CD4-positive, alpha-beta T cell treated with Interferon gamma for 1 hour (primary cell): ENCODE results near the gene PCBP3.
"Not testable (repeated sequence)": the region's sequence is repeated elsewhere in the genome, so short reads cannot be mapped to it uniquely, and the experiment has no call there.

Experiments used
- DNase-seq: peaks from one replicate; pipeline ENCODE4 v3.0.0-alpha.2; 2020

PCBP3 gene

GRCh38 chr21:45643021-45643980, at the start of gene PCBP3:
TSS of gene PCBP3 (plus strand) at chr21:45643725. CDS start at chr21:45850086, 206,361 bp downstream.
- peak; percentile 94 for DNase-seq

DNA sequence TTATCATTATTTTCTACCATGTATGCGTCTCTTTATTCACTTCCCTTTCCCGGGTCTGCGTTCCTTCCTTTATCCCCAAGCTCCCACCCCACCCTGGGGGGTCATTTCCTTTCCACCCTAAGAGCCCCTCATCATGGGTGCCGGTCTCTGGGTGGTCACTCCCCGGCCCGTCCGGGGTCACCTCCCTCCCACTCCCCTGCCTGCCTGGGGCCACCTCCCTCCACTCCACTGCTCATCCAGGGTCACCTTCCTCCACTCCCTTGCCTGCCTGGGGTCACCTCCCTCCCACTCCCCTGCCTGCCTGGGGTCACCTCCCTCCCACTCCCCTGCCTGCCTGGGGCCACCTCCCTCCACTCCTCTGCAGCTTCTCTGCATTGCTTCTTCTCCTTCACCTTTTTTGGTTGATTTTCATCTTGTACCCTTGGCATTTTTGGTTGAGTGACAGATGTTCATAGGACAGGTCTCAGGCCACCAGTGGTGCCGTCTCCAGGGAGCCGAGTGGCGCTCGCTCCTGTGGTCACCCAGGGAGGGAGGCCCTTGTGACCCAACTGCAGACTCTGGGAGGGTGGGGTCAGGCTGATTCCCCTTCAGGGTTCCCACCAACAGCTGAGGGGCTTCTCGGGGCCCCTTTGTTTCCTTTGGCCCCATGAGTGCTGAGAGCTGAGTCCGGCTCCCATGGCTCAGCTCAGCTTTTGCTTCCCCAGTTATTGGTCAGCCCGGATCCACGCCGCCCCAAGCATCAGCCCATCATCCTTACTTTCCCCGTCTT, 48.6 kb upstream of the PCBP3 start:
- DNase-seq = no peak

DNA sequence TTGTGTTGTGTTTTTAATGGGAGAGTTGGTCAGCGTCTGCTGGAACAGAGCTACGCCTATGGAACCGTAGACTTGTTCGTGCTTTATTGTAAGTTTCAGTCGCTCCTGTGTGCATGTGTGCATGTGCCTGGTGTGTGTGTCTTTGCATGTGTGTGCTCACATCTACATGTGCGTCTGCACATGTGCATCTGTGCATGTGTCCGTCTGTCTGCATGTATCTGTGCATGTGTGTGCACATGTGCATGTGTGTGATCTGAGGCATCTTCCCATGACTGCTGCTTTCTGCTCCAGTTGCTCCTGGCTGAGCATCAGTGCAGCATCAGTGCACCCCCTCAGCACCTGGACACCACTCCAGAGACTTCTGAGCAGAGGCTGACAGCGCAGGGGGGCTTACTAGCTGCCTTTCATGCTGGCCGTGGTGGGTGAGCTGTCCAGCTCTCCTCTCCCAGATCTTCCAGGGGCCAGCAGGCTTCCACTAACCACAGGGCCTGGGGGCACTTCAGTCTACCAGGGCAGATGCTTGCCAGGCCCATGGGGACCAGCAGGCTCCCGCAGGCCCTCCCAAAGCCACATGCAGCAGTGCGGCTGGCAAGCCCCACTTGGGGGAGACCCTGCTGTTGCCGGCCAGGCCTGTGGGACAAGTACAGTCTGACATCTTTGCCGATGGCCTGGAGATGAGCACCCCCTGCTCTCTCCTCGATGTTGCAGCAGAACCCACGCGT, 47.8 kb upstream of the PCBP3 start:
- DNase-seq = no peak

DNA sequence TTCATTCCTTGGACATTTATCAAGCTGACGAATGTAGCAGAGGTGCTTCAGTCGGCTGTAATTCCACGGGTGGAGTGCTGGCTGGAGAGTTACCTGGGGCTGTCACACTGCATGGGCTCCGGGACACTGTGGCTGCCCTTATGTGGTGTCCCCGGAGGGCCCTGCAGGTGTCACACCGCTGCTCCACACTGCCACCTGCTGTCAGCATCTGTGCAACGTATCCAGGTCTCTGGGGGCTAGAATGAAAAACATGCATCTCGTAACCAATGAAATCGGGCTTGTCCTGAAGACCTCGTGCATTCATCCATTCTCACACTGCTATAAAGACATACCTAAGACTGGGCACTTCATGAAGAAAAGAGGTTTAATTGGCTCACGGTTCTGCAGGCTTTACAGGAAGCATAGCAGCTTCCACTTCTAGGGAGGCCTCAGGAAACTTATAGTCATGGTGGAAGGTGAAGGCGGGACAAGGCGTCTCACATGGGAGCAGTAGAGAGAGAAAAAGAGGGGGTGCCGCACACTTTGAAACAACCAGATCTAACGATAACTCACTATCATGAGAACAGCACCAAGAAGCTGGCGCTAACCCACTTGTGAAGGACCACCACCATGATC, 46.7 kb upstream of the PCBP3 start:
- peak; percentile 77 for DNase-seq

- DNase-seq = no peak
These were observed 45.4 kb upstream of the PCBP3 start for GRCh38 chr21:45598109-45598508.

DNA sequence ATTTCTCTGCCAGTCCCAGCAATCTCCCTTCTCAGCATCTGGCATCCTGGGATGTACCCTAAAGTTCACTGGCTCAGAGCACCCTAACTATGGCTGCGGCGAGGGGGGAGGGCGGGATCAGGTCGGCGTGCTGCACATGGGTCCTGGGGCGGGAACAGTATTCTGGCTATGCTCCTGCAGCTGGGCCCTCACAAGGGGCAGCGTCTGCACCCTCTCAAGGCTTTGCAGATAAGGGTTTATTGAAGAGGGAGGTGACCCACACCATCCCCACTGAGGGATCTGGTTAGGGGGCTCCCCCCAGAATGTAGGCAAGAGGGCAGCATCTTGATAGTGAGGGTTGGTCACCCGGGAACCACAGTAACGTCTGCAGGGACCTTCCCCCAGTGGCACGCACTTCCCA, 44.9 kb upstream of the PCBP3 start:
- DNase-seq = no peak

- no peak for DNase-seq
These were observed 44.4 kb upstream of the PCBP3 start for GRCh38 chr21:45599146-45599581.

DNA sequence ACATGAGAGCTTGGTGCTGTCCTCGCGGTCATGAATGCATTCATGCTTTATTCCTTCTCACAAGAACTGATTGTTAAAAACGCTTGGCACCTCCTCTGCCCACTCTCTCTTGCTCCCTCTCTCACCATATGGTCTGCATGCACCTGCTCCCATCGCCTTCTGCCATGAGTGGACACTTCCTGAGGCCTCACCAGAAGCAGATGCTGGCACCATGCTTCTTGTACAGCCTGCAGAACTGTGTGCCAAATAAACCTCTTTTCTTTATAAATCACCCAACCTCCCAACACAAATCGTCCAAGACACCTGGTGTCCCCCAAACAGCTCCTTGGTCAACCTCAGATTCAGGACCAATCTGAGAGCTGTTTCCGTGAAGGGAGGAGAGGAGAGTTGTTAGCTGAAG, 43.3 kb upstream of the PCBP3 start:
- DNase-seq = no peak

GRCh38 chr21:45601551-45601950, 42.0 kb upstream of the PCBP3 start:
- DNase-seq = no peak

GRCh38 chr21:45602106-45602505, 41.4 kb upstream of the PCBP3 start:
- DNase-seq = no peak

- DNase-seq = no peak
These were observed 40.0 kb upstream of the PCBP3 start for GRCh38 chr21:45603481-45603880.

- not testable (repeated sequence) for DNase-seq
These were observed 38.8 kb upstream of the PCBP3 start for GRCh38 chr21:45604681-45605080.

DNA sequence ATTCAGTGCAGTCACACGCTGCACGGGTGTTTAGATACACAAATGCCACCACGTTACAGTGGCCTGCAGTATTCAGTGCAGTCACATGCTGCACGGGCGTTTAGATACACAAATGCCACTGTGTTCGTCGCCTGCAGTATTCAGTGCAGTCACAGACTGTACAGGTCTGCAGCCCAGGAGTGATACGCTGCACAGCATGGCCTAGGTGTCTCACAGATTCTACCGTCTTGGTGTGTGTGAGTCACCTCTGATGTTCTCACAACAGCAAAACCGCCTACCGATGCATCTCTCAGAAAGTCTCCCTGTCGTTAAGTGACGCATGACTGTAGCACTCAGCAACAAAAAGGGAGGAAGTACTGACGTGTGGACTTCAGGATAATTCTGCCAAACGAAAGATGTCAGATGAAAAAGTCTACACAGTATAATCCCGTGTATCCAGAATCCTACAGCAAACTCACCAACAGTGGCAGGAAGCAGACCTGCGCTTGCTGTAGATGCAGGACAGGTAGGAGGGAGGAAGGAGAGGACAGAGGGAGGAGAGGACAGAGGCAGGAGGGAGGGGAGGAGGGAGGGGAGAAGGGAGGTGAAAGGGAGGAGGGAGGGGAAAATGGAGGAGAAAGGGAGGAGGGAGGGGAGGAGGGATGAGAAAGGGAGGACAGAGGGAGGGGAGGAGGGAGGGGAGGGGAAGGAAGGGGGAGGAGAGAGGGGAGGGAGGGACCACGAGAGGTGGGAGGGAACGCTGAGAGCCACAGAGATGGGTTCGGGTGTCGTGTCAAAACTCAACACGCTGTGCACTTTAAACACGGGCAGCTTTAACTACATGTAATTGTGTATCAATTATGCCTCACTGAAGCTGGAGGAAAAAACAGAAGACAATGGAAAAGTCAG, 36.3 kb upstream of the PCBP3 start:
- peak; percentile 39 for DNase-seq

DNA sequence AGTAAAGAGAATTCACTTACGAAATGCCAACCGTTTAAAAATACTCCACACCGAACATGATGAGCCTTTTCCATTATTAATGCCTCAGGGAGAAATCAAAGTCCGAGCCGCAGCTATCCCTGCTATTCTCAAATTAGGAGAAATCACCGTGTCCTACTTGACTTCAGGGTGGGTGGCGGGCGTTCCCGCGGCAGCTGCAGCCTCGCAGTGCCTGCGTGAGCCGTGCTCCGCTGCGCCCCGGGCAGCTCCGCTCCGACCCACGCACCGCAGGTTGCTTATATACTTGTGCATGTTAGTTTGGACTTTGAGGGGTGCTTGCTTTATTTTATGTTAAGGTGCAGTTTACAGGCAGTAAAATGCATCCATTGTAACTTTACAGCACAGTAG, 35.6 kb upstream of the PCBP3 start:
- no peak for DNase-seq

- DNase-seq = peak; percentile 27
These were observed 34.6 kb upstream of the PCBP3 start for GRCh38 chr21:45608747-45609470.

GRCh38 chr21:45609616-45610015, 33.9 kb upstream of the PCBP3 start:
- DNase-seq = not testable (repeated sequence)

GRCh38 chr21:45611296-45611695, 32.2 kb upstream of the PCBP3 start:
- DNase-seq = no peak

- DNase-seq = no peak
These were observed 31.4 kb upstream of the PCBP3 start for GRCh38 chr21:45611939-45612664.

DNA sequence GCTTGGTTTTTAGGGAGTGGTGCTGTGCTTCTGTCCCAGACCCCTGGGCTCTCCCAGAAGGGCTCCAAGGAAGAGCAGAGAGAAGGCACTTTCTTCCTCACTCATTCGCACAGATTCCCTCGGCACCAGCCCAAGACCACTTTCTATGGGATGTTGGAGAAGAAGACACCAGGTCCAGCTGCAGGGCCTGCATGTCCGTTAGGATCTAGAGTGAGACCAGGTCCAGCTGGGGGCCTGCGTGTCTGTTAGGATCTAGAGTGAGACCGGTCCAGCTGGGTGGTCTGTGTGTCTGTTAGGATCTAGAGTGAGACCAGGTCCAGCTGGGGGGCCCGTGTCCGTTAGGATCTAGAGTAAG, 30.9 kb upstream of the PCBP3 start:
- not testable (repeated sequence) for DNase-seq

DNA sequence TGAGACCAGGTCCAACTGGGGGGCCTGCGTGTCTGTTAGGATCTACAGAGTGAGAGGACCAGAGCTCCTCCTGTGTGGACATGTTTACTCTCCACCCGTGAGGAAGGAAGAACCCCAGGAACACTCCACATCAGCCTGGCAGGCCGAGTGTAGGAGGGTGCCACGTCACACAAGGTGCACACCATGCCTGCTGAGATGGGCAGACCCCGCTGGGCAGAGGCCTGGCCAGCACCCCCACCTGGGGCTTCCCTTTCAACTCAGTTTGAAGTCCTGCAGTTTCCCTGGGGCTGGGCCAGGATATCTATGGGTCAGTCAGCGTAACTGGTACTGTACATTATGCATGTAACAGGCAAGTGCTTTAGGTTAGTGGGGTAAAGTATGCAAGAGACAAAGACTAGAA, 30.1 kb upstream of the PCBP3 start:
- no peak for DNase-seq
